Transverse colon (tissue), 4 donors: ENCODE data around the gene ITGA11. TPM values are rescaled to one million over a fixed set of nuclear protein-coding genes. Genes with fewer than 3 reads are reported as not detected.

ENCODE experiments used
- DNase-seq: peaks from one replicate; pipeline ENCODE4 v3.0.0-alpha.2; 2019
- H3K27ac ChIP-seq, 4 donors: fragments of 200-600 bp; sonication (generic); 2 replicates each; pipeline ENCODE4 v1.5.1; 2016 to 2018; ENCODE audit warnings: inconsistent platforms in 4 of 4
- H3K27me3 ChIP-seq: fragments of 200-600 bp; sonication (generic); 2 replicates; pipeline ENCODE4 v1.5.1; 2017; ENCODE audit warnings: inconsistent platforms
- H3K36me3 ChIP-seq, 4 donors: fragments of 200-600 bp; sonication (generic); 2 replicates each; pipeline ENCODE4 v1.5.1; 2017 to 2019; ENCODE audit warnings: inconsistent platforms in 4 of 4
- H3K4me1 ChIP-seq, 4 donors: fragments of 200-600 bp; sonication (generic); 2 replicates each; pipeline ENCODE4 v1.5.1; 2017 to 2020; ENCODE audit warnings: inconsistent platforms in 4 of 4
- H3K4me3 ChIP-seq, 4 donors: fragments of 200-600 bp; sonication (generic); 1 replicate in 1 of 4; 2 replicates in 3 of 4; pipeline versions ENCODE4 v1.5.1 to v1.6.1; 2017 to 2019; ENCODE audit warnings: inconsistent platforms in 4 of 4
- H3K9me3 ChIP-seq, 2 donors: fragments of 200-600 bp; sonication (generic); 2 replicates each; pipeline ENCODE4 v1.5.1; 2017 to 2019; ENCODE audit warnings: inconsistent platforms in 2 of 2
- CTCF ChIP-seq, 5 experiments: fragments of 200-600 bp in 3 of 5; fragments of 450-650 bp in 2 of 5; sonication (generic) in 3 of 5; IDR thresholded peaks; 1 replicate in 2 of 5; 2 replicates in 3 of 5; pipeline ENCODE4 v1.5.1; 2016 to 2017; ENCODE audit warnings: antibody characterized with exemption in 5 of 5, inconsistent platforms in 3 of 5, mild to moderate bottlenecking in 2 of 5, moderate library complexity in 1 of 5
- EP300 ChIP-seq: sonication (generic); formaldehyde crosslinking; IDR thresholded peaks from one replicate; pipeline ENCODE4 v1.6.1; 2017; ENCODE audit warnings: antibody characterized with exemption, low read depth
- POLR2A ChIP-seq: fragments of 450-650 bp; IDR thresholded peaks from one replicate; pipeline ENCODE4 v1.6.1; 2016; ENCODE audit warnings: antibody characterized with exemption, mild to moderate bottlenecking, moderate library complexity
- POLR2AphosphoS5 ChIP-seq, 3 donors: sonication (generic); formaldehyde crosslinking; IDR thresholded peaks; one replicate each; pipeline ENCODE4 v1.6.1; 2016; ENCODE audit warnings: antibody characterized with exemption in 3 of 3
- WGBS, 2 donors: methylation state at CpG; one replicate each; pipeline ENCODE4 v1.1.5; 2018; ENCODE audit warnings: low coverage in 1 of 2; 5-methylcytosine and 5-hydroxymethylcytosine counted together
- in situ Hi-C, 4 donors: fragments of 200-750 bp; cut with MboI; loops; one replicate each; pipeline versions ENCODE4 v1.15.0 to v1.15.1; 2017; ENCODE audit warnings: low sequenced_read_pairs in 3 of 4, low pct_ligation_motif_present in 1 of 4, low pct_unique_long_range_greater_than_20kb in 1 of 4
- intact Hi-C: fragments of 100-400 bp; cut with DNase I; formaldehyde crosslinking; loops from one replicate; pipeline ENCODE4 v1.15.1; 2023; ENCODE audit warnings: low total_unique reads
- total RNA-seq, 4 donors: library from RNA; depleted of rRNA; stranded (reverse); fragments of >200 nt; gene quantifications; one replicate each; pipeline ENCODE4 v1.1.0, GENCODE V29; 2016

ITGA11 gene
- total RNA-seq, 4 donors from 2014 or later = 0.37 to 3.2 (median 1.1) TPM

DNA sequence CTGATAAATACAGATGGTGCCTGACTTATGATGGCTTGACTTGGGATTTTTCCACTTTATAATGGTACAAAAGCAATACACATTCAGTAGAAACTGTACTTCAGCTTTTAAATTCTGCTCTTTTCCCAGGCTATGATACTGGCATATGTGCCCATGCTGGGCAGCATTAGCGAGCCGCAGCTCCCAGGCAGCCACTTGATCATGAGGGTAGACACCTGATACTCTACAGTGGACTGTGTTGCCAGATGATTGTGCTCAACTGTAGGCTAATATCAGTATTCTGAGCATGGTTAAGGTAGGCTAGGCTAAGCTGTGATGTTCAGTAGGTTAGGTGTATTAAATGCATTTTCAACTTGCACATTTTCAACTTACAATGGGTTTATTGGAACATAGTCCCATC, 172.1 kb downstream of the ITGA11 start:
- Histone ChIP-seq H3K4me1 (peaks cover 0 to 14% (median 6%) of the 10 kb centered on the region in 4 donors), H3K9me3 (no peaks in the 10 kb centered on the region), H3K36me3 (no peaks in the 10 kb centered on the region), H3K4me3 (no peak overlapping the region), H3K27ac (no peak overlapping the region), H3K27me3 (peaks cover 16% of the 10 kb centered on the region)
- no peak for DNase-seq
- TF ChIP-seq EP300 = no peak
- no peak for TF ChIP-seq POLR2A
- intact Hi-C loops (loop anchor here (10.0 kb wide), 1 partner anchor 45 kb away; no protein-coding TSS in a partner anchor), in situ Hi-C loops (no loop called here)
- WGBS, 2 donors = 84 to 92% methylated on average over 2 of the region's 2 CpGs

DNA sequence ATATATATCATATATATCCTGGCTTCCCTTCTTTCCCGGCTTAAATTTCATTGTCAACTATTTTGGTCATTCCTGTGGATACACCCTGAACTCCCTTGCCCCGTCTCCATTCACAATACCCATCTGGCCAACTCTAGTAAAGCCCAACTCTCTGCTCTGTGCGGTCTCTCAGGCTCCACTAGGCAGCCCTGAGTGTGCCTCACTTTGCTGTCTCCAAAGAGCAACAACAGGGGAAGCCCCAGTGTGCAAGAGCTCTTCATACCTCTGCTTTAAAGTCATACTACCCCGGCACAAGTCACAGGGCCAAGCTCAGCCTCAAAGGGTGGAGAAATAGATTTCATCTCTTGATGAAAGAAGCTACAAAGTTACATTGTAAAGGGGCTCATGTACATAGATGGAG, 173.3 kb downstream of the ITGA11 start:
- no peaks in the 10 kb centered on the region for H3K36me3 ChIP-seq
- no peaks in the 10 kb centered on the region for H3K9me3 ChIP-seq
- TF ChIP-seq POLR2A (no peak), CTCF (IDR thresholded peaks at IDR 0.05) (no peak)
- peak; percentile 16 for DNase-seq
- in situ Hi-C loops (no loop called here), intact Hi-C loops (loop anchor here (10.0 kb wide), 1 partner anchor 46 kb away; no protein-coding TSS in a partner anchor)
- H3K27me3 ChIP-seq = peaks cover 5% of the 10 kb centered on the region
- 68 to 83% methylated on average over 2 to 4 of the region's 4 CpGs for WGBS, 2 donors
- H3K4me1 ChIP-seq = peaks cover 0 to 14% (median 6%) of the 10 kb centered on the region in 4 donors
- H3K4me3 ChIP-seq = no peak overlapping the region
- no peak overlapping the region for H3K27ac ChIP-seq

DNA sequence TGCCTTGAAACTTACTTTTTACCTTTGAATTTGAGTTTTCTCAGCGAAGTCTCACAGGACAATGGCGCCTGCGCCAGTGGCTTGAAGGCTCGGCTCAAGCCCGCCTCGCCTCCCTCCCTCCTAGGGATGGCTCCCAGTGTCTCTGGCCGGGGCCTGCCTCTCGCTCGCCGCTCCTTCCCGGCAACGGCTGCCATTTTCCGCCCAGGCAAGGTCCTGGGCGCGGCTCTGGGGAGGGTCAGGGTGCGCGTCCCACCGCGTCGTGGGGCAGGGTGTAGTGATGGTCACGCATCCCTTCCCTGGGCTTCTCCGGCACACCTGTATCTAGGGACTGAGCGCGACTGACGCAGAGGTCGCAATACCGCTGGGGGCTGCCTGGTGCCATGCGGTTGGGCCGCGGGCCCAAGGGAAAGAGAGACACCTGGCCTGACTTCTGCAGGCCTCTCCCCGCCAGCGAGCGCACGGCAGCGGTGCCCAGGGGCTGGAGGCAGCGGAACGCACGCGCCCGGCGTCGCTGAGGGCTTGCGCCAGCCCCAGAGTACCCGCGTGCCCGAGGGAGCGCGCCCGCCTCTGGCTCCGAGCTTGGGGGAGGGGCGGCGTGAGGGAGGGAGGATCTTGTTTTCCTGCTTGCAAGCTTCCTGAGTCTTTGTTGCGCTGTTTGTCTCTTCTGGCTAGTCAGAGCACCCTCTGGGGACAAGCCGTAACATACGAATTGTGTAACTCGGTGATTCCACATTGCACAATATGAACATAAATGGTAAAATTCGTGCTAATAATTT, 175.1 kb downstream of the ITGA11 start:
- Histone ChIP-seq H3K27me3 (no peaks in the 10 kb centered on the region), H3K4me1 (peaks cover 0 to 14% (median 6%) of the 10 kb centered on the region in 4 donors), H3K9me3 (no peaks in the 10 kb centered on the region), H3K27ac (peak overlapping the region; percentile 75 to 89 (median 81)), H3K4me3 (peak overlapping the region; percentile 30 to 54 (median 38)), H3K36me3 (no peaks in the 10 kb centered on the region)
- DNase-seq = peak; percentile 89
- 0 to 17% methylated on average over 4 to 33 of the region's 57 CpGs for WGBS, 2 donors
- in situ Hi-C loops (no loop called here), intact Hi-C loops (loop anchor here (10.0 kb wide), 1 partner anchor 48 kb away; no protein-coding TSS in a partner anchor)
- TF ChIP-seq POLR2A (peak; percentile 60), EP300 (no peak), CTCF (IDR thresholded peaks at IDR 0.05) (no peak), POLR2AphosphoS5 (IDR thresholded peaks at IDR 0.05) (peak; percentile 67 to 83 (median 79))

DNA sequence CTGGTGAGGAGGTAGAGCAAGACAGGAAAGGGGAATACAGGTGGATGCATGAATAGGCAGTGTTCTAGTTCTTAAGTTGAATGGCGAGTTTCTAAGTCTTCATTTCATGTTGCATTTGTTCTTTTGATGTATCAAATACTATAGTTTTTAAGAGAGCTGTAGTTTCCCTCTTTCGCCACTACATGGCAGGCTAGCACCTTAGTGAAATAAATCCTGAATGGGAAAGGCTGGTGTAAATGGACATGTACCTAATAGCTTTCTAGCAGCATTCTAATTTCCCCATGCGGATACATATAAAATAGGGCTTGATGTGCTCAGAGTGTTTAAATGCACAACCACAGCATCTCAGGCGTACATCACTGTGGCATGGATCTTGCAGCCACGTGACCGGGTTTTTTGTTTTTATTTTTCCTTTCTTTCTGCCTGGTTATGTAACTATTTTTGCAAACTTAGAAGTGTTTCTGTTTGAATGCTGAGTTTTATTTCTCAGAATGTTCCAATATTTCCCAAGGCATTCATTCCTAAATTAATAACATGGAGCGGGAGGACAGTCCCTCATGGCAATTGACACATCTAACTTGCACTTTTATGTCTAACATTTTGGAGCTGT, 178.9 kb downstream of the ITGA11 start:
- WGBS, 2 donors = 22 to 34% methylated on average over 7 of the region's 7 CpGs
- intact Hi-C loops = loop anchor here (5.0 to 10.0 kb wide), 2 partner anchors 52 to 936 kb away; no protein-coding TSS in a partner anchor
- no peaks in the 10 kb centered on the region for H3K36me3 ChIP-seq
- in situ Hi-C loops = loop anchor here in 1 of 4 donors (5.0 kb wide), 1 partner anchor 134 kb away; no protein-coding TSS in a partner anchor
- H3K9me3 ChIP-seq = no peaks in the 10 kb centered on the region
- TF ChIP-seq POLR2A (no peak), POLR2AphosphoS5 (IDR thresholded peaks at IDR 0.05) (no peak), CTCF (IDR thresholded peaks at IDR 0.05) (peak; percentile 78 to 88 (median 87)), EP300 (no peak)
- DNase-seq = peak; percentile 35
- H3K27me3 ChIP-seq = no peaks in the 10 kb centered on the region
- no peak overlapping the region for H3K4me3 ChIP-seq
- H3K27ac ChIP-seq = no peak overlapping the region
- peaks cover 0 to 14% (median 6%) of the 10 kb centered on the region in 4 donors for H3K4me1 ChIP-seq
